Right lobe of liver (tissue), 6 donors: ENCODE data around the gene TNRC6C. TPM values are rescaled to one million over a fixed set of nuclear protein-coding genes. Genes with fewer than 3 reads are reported as not detected.

Experiments used
- ATAC-seq, 4 donors: fragments of 200-7000 bp; cut with Tn5 transposase; one replicate each; pipeline ENCODE4 v1.9.1; 2020; ENCODE audit warnings: mild to moderate bottlenecking in 4 of 4, moderate library complexity in 4 of 4
- DNase-seq, 3 donors: peaks; one replicate each; pipeline ENCODE4 v3.0.0-alpha.2; 2020
- H3K27ac ChIP-seq, 3 donors: fragments of 200-600 bp; one replicate each; pipeline ENCODE4 v1.8.0; 2022
- H3K27me3 ChIP-seq, 2 donors: fragments of 200-600 bp; one replicate each; pipeline ENCODE4 v1.8.0; 2022
- H3K36me3 ChIP-seq, 4 donors: fragments of 200-600 bp; sonication (generic) in 1 of 4; one replicate each; pipeline versions ENCODE4 v1.5.1 to v1.8.0; 2017 to 2022; ENCODE audit warnings: control low read depth in 1 of 4
- H3K4me1 ChIP-seq, 4 donors: fragments of 200-600 bp; sonication (generic) in 1 of 4; one replicate each; pipeline versions ENCODE4 v1.5.1 to v1.8.0; 2017 to 2022; ENCODE audit warnings: control low read depth in 1 of 4
- H3K4me3 ChIP-seq, 3 donors: fragments of 200-600 bp; one replicate each; pipeline ENCODE4 v1.8.0; 2022
- H3K9me3 ChIP-seq, 4 donors: fragments of 200-600 bp; sonication (generic) in 1 of 4; one replicate each; pipeline versions ENCODE4 v1.5.1 to v1.8.0; 2017 to 2022; ENCODE audit warnings: control low read depth in 1 of 4
- CTCF ChIP-seq, 4 donors: fragments of 200-600 bp in 3 of 4; fragments of 450-650 bp in 1 of 4; IDR thresholded peaks; one replicate each; pipeline versions ENCODE4 v1.5.1 to v1.8.0; 2016 to 2022; ENCODE audit warnings: antibody characterized with exemption in 4 of 4, mild to moderate bottlenecking in 2 of 4
- POLR2A ChIP-seq: fragments of 450-650 bp; IDR thresholded peaks from one replicate; pipeline ENCODE4 v1.6.1; 2017; ENCODE audit warnings: antibody characterized with exemption, mild to moderate bottlenecking
- WGBS: methylation state at CpG from one replicate; pipeline ENCODE4 v1.1.6; 2018; ENCODE audit warnings: low coverage, low lambda C conversion rate; ENCODE audit not compliant: insufficient coverage; ENCODE audit errors: missing lambda C conversion rate; 5-methylcytosine and 5-hydroxymethylcytosine counted together
- intact Hi-C, 2 donors: fragments of 100-400 bp; cut with DNase I; formaldehyde crosslinking; loops; one replicate each; pipeline versions ENCODE4 v1.11.2 to v1.14.1; 2022
- total RNA-seq, 6 experiments: library from RNA; depleted of rRNA in 2 of 6; stranded (reverse); fragments of >200 nt in 2 of 6; fragmentation: NEBNext Ultra II Directional in 3 of 6; extraction: Animal tissue kit (Norgen Biotek cat#: 25700) in 3 of 6; gene quantifications; one replicate each; pipeline versions ENCODE4 v1.1.0 to v1.2.4, GENCODE V29; 2016 to 2023
- donor health status: DM: no; HTN: yes; CAD: no.
- donor health status: DM: no; HTN: no; CAD: no.
- donor health status: DM: no; HTN: no; CAD: no.
- donor health status: DM: no; HTN: yes; CAD: no.
- donor health status: DM: no; HTN: yes; CAD: no.

The TNRC6C gene
- total RNA-seq, 6 experiments from 2014 or later = 1.9 to 10.6 (median 7.7) TPM

GRCh38 chr17:78120971-78121800 lies 162.7 kb downstream of the TNRC6C start:
- peak in 2 of 3 donors; percentile 19 to 45 for DNase-seq
- H3K4me3 ChIP-seq = no peak overlapping the region
- ATAC-seq = peak in 1 of 4 donors; percentile 7

GRCh38 chr17:78121801-78122215 lies 163.3 kb downstream of the TNRC6C start:
- Histone ChIP-seq H3K36me3 (no peaks in the 10 kb centered on the region), H3K4me3 (no peak overlapping the region), H3K9me3 (no peaks in the 10 kb centered on the region), H3K27me3 (no peaks in the 10 kb centered on the region), H3K4me1 (peaks cover 0 to 7% (median 0%) of the 10 kb centered on the region in 4 donors), H3K27ac (no peak overlapping the region)
- ATAC-seq = no peak
- intact Hi-C loops = no loop called here
- TF ChIP-seq CTCF (IDR thresholded peaks at IDR 0.05) = no peak
- TF ChIP-seq POLR2A = no peak
- WGBS = 20% methylated on average over 1 of the region's 11 CpGs
- peak in 2 of 3 donors; percentile 8 to 49 for DNase-seq

More at GRCh38 chr17:78120971-78121800, 162.7 kb downstream of the TNRC6C start:
- WGBS = 38% methylated on average over 8 of the region's 35 CpGs
- H3K4me1 ChIP-seq = peaks cover 0 to 7% (median 0%) of the 10 kb centered on the region in 4 donors
- H3K27me3 ChIP-seq = no peaks in the 10 kb centered on the region
- no peaks in the 10 kb centered on the region for H3K9me3 ChIP-seq
- no peak for TF ChIP-seq POLR2A
- no peak for TF ChIP-seq CTCF (IDR thresholded peaks at IDR 0.05)
- no peak overlapping the region for H3K27ac ChIP-seq
- intact Hi-C loops = no loop called here
- no peaks in the 10 kb centered on the region for H3K36me3 ChIP-seq

DNA sequence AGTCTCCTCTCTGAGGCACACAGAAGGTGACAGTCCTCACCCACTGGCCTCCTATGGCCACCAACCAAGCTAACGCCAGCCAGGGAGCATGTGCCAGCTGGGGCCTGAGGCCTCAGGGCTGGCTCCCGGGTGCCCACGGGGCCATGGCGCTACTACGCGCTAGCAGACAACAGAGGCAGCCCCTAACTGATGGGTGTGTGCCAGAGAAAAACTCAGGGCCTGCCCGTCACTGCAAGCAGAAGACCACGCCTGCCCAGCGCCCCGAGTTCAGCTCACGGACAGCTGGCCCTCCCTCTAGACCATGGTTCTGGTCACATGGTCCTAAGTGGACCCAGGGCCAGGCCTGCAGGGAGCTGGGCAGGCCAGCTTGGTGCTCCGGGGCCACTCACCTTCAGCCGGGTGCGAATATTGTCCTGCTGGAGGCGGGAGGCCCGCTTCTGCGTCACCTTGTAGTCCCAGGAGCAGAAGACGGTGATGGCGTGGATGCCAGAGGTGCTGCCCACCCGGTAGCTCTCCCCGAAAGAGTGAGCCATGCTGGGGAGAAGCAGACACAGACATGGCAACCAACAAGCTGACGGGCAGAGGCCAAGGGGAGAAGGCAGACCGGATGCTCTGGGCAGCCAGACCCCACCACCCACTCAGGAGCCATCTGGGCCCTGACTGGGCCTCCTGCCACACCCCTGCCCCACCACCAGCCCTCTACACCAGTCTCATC lies 163.9 kb downstream of the TNRC6C start:
- ATAC-seq = no peak
- TF ChIP-seq POLR2A (no peak), CTCF (IDR thresholded peaks at IDR 0.05) (no peak)
- no peaks in the 10 kb centered on the region for H3K27me3 ChIP-seq
- no peaks in the 10 kb centered on the region for H3K36me3 ChIP-seq
- intact Hi-C loops = no loop called here
- H3K27ac ChIP-seq = no peak overlapping the region
- no CpG with 5 or more reads among the region's 23 CpGs for WGBS
- no peaks in the 10 kb centered on the region for H3K9me3 ChIP-seq
- H3K4me1 ChIP-seq = peaks cover 0 to 7% (median 0%) of the 10 kb centered on the region in 4 donors
- peak in 2 of 3 donors; percentile 23 to 56 for DNase-seq
- no peak overlapping the region for H3K4me3 ChIP-seq

- TF ChIP-seq CTCF (IDR thresholded peaks at IDR 0.05) = no peak
- no peak for TF ChIP-seq POLR2A
- intact Hi-C loops = no loop called here
- ATAC-seq (no peak), DNase-seq (no peak)
- Histone ChIP-seq H3K36me3 (no peaks in the 10 kb centered on the region), H3K4me1 (peaks cover 0 to 11% (median 0%) of the 10 kb centered on the region in 4 donors), H3K4me3 (no peak overlapping the region), H3K27ac (no peak overlapping the region), H3K27me3 (no peaks in the 10 kb centered on the region), H3K9me3 (no peaks in the 10 kb centered on the region)
- no CpG with 5 or more reads among the region's 4 CpGs for WGBS
Measured at GRCh38 chr17:78122931-78123249, 164.4 kb downstream of the TNRC6C start.
